NCI-H187 (cell line): ENCODE measurements around the gene EHD3.
A peak's percentile ranks its signal among the peaks of the same experiment; 100 is the strongest.

ENCODE experiments used
- DNase-seq, 2 experiments: peaks; one replicate each; lab custom pipeline; 2025; lab: John Stamatoyannopoulos, UW

Gene EHD3

GRCh38 chr2:31294196-31294595 is 60.2 kb downstream of the EHD3 start:
- DNase-seq, result no peak

DNA sequence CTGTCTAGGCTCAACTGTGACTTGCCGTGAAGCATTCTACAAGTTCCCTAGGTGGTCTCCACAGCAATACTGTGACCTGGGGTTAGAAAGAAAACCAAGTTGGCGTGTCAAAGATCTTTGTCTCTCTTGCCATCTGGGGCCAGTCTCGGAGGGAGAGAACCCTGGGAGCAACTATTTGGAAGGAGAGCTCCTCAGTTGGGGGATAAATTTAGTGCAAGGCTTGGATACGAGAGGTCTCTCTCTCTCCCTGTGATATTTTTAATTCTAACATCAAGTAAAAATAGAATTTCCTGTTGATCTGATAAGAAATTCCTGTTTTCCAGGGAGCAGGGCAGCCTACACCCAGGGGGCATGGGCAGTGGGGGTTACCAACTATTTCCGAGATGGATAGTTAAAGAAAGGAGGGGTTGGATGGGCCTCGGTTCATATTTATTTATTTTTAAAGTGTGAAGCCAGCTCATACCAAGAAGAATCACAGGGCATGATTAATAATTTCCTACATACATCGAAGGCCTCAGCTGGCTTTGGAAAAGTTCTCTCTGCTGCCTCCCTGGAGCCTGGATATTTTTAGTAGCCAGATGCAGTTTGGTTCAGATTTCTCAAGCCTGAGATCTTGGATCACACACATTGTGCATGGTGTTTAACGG is 62.8 kb downstream of the EHD3 start:
- DNase-seq, result no peak

DNA sequence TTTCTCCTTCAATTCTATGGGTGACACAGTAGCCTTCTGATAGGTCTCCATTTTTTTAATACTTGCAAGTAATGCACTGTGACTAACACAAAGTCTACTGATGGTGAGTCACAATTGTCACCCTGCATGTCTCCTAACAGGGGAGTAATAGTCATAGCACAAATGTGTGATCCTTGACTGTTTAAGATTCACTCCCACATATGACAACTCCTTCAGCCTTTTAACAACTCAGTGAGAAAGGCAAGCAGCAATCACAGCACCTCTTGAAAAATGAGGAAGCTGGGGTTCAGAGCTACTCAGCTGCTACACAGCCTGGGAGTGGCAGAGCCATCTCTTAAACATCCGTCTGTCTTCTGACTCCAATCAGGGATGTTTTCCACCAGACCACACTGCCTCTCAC is 63.8 kb downstream of the EHD3 start:
- no peak for DNase-seq

DNA sequence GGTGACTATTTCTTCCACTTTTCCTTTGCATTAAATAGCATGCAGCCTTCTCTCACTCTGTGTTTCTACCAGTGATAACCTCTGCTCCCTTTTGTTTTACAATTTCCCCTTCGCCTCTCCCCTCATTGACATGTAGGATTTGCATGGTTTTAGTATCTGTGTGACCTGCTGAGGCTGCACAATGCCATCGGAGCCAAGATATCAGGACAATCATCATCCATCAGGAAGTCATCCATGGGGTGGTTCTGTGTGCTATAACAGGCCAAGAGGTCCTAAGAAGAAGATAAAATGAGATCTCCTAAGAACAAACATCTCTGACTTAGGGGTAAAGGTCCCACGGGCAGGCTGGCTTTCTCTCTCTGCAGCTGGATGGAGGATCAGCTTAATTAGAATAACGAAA is 65.6 kb downstream of the EHD3 start:
- no peak for DNase-seq

GRCh38 chr2:31300309-31300708 is 66.4 kb downstream of the EHD3 start:
- no peak for DNase-seq

GRCh38 chr2:31302940-31303563 is 69.1 kb downstream of the EHD3 start:
- no peak for DNase-seq

DNA sequence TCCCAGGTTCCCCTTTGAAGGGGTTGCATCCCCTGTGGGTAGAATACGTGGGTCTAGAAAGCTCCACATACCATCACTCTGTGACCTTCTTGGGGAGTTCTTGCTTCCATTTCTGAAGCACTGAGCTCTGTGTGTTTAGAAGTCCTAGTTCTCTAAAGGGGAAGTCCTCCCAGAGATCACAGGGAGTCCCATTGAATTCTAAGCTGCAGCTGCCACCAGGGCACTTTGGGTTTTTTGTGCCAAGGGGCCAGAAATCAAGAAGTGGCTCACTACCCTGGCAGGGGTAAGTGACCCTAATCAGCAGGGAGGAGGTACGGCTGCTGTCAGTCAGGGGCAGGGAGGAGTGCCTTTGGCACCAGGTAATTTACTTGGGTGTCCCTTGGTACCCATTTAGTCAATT is 70.9 kb downstream of the EHD3 start:
- DNase-seq, result no peak

DNA sequence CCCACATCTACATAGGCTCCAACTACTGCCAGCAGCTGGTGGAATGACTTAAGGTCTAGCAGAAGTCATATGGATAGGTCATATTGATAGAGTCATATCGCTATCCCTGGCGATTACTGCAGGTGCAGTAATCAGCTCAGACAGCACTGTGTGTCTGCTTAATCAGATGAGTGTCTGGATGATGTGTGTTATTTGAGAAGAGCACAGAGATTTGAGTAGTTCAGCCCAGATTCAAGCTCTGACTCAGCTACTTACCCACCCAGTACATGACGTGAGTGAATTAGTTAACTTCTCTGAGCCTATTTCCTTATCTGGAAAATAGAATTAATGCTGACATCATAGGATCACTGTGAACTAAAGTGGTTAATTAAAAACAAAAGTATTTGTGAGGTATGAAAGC is 78.9 kb downstream of the EHD3 start:
- no peak for DNase-seq

- DNase-seq, result no peak
Measured at GRCh38 chr2:31314761-31315160, 80.8 kb downstream of the EHD3 start.

DNA sequence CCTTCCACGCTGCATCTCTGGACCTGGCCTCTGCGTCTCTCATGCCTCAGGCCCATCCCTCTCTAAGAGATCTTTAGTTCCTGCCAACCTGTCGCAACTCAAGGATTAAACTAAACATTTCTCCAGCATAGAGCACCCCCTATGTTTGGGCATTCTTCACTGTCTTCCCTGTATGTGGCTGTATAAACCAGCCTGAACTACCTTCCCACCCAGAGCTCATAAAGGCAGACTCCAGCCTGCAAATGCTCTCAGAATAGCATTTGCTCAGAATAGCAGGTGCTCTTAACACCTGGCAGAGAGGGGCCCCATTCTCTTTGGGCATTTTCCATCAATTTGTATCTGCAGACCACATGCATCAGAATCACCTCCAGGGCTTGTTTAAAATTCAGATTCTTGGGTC is 83.4 kb downstream of the EHD3 start:
- no peak for DNase-seq

GRCh38 chr2:31318361-31319336 is 84.7 kb downstream of the EHD3 start:
- peak in 1 of 2 experiments; percentile 4 for DNase-seq
